Measurements from ENCODE around the gene NFYC.
A peak's percentile ranks its signal among the peaks of the same experiment; 100 is the strongest.

Gene NFYC

DNA sequence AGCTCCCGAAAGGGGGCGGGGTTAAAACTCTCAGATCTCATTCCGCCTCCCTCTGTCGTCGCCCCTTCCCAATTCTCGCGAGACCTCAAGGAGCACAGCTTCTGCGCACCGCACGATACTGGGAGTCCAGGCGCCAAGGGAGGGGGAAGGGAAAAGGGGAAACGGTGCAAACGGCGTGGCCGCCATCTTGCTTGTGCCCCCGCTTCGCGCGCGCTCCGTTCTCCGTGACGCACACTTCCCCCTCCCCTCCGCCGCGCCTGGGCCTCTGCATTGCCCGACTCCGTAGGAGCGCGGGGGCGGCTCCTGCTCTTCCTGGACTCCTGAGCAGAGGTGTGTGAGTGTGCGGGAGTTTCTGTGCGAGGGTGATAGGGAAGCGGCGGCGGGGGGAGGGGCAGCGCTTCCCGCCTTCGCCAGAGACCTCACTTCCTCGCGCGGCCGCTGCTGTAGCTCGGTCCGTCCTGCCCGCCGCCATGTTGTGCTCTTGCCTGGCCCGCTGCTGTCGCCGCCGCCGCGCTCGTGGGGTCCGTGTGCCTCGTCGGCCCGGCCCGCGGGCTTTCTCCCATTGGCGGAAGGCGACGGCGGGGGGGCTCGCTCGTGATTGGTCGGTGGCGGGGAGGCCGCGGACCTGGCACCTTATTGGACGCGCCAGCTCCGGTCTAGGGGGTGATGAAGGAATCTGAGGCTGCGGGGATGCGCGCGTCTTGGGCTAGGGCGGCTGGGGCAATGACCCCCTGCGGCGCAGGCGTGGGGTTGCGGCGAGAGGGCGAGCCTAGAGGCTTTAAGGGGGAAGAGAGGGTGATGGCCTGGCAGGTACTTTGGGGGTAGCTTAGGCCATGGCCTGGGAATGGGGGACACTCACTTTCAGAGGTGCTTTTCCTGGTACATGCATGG is at the start of gene NFYC:
Gene NFYC, plus strand, starts transcription at position 167 of the 891 bp plus-strand sequence. CDS start 47,140 bp downstream, outside the sequence.
- peak; percentile 98 for DNase-seq

DNA sequence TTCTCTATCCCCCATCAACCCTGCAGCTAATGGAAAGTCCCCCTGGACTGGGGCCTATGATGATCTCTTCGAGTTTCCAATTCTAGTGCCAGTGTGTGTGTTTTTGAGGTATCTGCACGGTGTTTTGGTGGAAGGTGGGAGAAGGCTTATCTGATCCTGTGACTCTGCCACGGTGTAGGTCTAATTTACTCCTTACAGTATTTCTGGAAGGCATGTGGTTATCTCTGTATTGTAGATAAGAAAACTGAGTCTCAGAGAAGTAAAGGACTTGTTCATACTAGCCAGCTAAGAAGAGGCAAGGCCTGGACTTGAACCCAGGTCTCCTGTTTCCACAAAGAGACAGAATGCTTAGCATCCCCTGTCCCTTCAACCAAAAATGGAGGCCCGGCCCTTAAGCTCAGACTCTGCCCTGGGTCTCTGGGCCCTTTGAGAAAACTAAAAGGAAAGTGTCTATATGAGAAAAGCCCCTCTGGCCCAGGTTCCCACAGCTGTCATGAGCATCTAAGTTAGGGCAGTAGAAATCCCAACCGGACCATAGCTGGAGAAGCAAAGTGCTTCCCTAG is 46.3 kb upstream of the NFYC start:
- no peak for DNase-seq

- no peak for DNase-seq
Measured at GRCh38 chr1:40646315-40646714, 45.2 kb upstream of the NFYC start.

- no peak for DNase-seq
Measured at GRCh38 chr1:40648200-40648599, 43.3 kb upstream of the NFYC start.

- no peak for DNase-seq
Measured at GRCh38 chr1:40648928-40649591, 42.4 kb upstream of the NFYC start.

GRCh38 chr1:40649592-40649930 is 41.9 kb upstream of the NFYC start:
- no peak for DNase-seq

DNA sequence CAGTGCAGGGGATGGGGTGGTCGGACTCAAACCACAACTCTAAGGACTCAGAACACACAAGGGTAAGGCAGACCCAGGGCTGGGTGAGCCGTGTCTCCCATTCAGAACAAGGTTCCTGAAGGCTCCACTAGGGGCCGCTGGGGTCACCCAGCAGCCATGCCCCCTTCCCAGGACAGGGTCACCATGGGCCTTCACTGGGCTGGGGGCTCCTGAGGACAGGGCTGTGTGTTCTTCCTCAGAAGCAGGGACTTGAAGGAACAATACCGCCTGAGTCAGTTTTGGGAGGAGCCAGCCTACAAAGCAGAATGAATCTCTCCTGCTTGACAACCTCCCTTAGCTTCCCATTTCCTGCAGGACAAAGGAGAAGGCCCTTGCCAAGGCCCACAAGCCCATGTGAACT is 41.4 kb upstream of the NFYC start:
- DNase-seq: peak; percentile 37

GRCh38 chr1:40651138-40651857 is 40.2 kb upstream of the NFYC start:
- no peak for DNase-seq

DNA sequence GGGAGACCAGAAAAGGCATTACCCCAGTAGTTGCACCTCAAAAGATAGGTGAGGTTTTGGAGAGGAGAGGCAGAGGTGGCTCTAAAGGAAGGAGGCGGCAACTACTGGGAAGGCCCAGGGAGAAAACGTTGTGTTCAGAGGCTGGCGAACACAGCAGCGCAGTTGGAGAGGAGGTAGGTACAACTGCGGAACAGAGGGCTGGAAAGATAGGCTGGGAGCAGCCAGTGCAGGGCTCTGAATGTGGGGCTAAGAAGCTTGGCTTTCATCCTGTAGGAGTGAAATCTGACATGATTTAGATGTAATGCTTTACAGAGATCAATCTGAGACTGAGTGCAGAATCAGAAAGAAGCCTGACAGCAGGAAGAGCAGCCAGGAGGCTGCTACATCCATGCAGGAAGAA is 39.0 kb upstream of the NFYC start:
- no peak for DNase-seq

DNA sequence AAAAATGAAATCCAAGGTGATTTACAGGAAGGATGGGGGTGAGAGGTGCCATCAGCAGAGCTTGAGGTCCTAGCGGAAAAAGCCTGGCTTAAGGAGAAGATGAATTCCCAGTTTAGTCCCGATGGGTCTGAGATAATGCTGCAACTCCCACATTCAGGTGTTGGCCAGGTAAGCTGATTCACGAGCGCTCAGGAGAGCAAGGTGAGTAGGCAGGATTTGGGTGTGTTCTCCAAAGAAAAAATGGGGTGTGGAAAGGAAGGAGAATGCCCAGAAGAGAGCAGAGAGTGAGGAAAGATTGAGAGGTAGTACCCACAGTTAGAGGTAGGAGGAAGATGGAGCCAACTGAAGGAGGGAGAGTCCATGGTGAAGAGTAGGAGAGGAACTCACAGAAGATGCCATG is 38.5 kb upstream of the NFYC start:
- DNase-seq: no peak

- DNase-seq: no peak
Measured at GRCh38 chr1:40653851-40654537, 37.5 kb upstream of the NFYC start.

GRCh38 chr1:40657046-40657445 is 34.5 kb upstream of the NFYC start:
- DNase-seq: no peak

DNA sequence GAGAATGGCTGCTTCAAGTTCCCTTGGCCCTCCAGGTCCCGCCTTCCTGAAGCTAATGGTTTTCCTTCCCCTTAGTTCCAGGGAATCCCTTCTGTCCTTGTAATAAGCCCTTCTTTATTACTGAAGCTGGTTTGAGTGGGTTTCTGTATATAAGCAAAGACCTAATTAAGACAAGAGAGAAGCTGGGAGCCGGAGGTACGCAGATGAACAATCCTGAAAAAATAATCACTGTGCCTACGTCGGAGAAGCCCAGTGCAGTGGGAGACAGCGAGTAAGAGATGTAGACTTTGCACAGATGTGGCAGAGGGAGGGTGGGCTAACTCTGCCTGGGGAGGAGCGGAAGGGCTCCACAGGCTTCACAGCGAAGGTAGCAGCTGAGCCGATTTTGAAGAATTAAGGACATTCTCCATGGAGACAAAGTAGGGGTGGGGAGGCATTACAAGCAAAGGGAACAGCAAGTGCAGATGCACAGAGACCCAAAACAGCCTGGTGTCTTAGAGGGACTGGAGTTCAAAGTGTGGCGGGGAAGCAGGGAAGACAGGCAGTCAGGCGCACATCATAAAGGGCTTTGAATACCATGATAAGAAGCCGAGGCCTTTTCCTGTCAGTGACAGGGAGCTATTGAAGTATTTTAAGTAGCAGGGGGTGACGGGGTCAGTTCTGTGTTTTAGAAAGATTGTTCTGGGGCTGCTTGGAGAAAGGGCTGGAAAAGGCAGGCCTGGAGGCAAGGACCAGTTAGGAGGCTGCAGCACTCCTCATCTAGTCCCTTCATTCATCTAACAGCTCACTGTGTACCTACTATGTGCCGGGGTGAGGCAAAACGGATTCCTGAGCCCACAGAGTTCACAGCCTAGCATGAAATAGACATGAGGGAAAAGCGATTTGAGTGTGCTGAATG is 32.5 kb upstream of the NFYC start:
- no peak for DNase-seq

DNA sequence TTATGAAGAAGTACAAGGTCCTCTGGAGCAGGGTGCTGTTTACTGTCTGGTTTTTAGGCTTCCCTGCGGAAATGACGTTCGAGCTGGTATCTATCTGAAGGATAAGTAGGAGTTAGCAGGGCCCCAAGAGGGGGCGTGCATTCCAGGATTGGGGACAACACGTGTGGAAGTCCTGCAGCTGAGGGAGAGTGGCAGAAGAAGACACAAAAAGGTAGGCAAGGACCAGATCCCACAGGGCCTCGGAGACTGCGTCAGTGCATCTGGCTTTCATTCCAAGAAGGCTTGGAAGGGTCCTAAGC is 31.9 kb upstream of the NFYC start:
- no peak for DNase-seq

- DNase-seq: no peak
Measured at GRCh38 chr1:40661678-40662077, 29.8 kb upstream of the NFYC start.

DNA sequence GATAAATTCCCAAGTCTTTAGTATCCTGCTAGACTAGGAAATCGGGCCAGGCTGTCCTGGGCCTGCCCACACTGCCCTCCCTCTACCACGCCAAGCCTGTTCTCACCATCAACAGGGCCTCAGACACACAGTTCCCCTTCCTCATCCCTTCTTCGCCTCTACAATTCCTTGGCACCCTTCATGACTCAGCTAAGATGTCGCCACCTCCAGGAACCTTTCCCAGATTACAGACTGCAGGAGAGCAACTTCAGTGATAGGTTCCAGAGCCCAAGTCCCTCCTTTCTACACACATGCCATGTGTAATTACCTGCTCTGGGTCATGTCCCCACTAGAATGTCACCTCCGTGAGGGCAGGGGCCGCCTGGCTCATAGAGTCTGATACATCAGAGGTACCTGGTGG is 29.4 kb upstream of the NFYC start:
- no peak for DNase-seq

- DNase-seq: peak; percentile 57
Measured at GRCh38 chr1:40662864-40663263, 28.6 kb upstream of the NFYC start.

DNA sequence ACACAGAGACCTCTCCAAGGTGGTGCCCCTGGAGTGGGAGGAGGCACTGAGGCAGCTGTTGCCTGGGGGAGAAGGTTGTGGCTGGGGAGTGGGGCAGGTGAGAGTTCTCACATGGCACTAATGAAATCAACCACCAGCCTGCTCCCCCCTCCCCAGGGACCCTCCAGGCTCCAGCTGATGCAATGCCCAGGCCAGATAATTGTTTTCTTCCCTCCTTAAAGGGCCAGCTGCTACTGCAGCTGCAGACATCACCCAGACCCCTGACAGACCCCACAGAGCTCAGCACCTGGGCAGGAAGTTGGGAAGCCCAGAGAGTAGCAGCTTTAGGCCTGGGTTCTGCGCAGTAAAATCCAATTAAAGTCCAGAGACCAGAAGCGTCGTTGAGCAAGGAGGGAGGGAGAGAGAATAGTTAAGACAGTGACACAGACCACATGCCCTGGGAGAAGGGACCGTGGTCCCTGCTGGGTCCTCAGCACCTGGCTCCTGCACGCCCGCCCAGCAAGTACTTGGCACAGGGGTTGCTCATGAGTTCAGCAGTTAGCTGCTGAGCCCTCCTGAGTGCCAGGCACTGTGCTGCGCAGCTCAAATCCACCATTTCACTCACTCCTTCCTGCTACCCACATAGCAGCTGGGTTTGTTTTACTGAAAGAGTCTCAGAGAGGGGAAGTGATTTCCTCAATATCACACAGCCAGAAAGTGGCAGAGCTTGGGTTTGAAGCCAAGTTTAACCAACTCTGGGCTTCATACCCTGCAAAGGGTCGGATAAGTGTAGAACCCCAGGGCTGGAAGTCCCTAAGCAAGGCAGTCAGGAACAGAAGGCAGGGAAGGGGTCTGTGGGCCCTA is 28.0 kb upstream of the NFYC start:
- no peak for DNase-seq

- DNase-seq: no peak
Measured at GRCh38 chr1:40664167-40664537, 27.4 kb upstream of the NFYC start.

DNA sequence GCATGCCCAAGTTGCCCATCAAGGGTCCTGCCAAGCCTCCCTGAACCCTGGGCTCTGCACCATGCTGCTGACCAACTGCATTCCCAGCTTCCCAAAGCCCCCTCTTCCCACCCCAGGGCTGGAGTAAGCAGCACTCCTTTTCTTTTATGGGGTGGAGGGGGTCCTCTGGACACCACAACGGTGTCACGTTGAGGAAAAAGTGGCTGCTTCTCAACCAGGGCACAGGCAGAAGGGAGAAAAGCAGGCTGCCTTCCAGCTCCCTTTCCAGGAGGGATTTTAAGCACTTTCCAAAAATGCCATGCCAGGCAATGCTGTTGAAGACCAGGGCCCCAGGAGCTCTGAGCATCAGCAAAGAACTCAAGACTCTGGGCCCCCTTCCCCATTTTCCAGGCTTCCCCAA is 26.7 kb upstream of the NFYC start:
- DNase-seq: no peak

All from activated CD4-positive, alpha-beta T cell treated with anti-CD3 and anti-CD28 coated beads for 48 hours (primary cell).